ENCODE measurements around the gene CDY2A.
"Not testable (repeated sequence)": the region's sequence is repeated elsewhere in the genome, so short reads cannot be mapped to it uniquely, and the experiment has no call there.

- TF ChIP-seq CTCF (tag by site-specific recombination; IDR thresholded peaks at IDR 0.05); PBX3 (CRISPR knock-in tag; IDR thresholded peaks at IDR 0.05); ZNF157 (tag by site-specific recombination; IDR thresholded peaks at IDR 0.05); ZBTB1 (tag by site-specific recombination; IDR thresholded peaks at IDR 0.05); ZBTB7A (tag by site-specific recombination; IDR thresholded peaks at IDR 0.05; ENCODE audit: low read depth); ZNF140 (tag by site-specific recombination; IDR thresholded peaks at IDR 0.05); ZBTB17 (tag by site-specific recombination; IDR thresholded peaks at IDR 0.05): not testable (repeated sequence)
These were observed 23.5 kb downstream of the CDY2A start for GRCh38 chrY:18049061-18049460.
